ENCODE data around the gene DPH7. TPM values are rescaled to one million over a fixed set of nuclear protein-coding genes. Genes with fewer than 3 reads are reported as not detected.

The DPH7 gene
- total and polyA plus RNA-seq, 4 donors = 7.9 to 18.9 (median 12.3) TPM

DNA sequence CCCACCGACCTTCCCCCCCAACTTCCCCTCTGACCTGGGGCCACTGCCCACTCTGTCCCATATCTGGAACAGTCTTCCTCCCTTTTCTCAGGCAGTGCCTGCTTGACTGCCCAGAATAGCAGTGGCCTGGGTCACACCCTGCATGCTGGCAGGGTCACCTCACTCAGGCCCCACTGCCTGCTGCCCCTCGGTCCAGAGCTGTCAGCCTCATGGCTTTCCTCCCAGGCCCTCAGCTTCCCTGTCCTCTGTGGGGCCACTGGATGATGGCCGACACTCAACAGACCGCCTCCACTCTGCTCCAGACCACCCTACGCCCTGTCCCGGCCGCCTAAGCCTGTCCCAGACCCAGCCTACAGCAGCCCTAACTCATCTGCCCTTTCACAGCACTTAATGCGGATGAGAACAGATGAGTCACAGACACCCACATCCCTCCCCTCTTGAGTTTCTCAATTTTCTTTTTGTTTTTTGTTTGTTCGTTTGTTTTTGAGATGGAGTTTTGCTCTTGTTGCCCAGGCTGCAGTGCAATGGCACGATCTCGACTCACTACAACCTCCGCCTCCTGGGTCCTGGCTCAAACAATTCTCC is 34.5 kb downstream of the DPH7 start:
- DNase-seq (ENCODE audit: low spot score) = no peak
- Histone ChIP-seq H3K4me3 (ENCODE audit: low read depth in 1 of 3, low read length in 3 of 3) (no peak overlapping the region), H3K9me3 (ENCODE audit: control insufficient read depth in 4 of 4, low read length in 3 of 4) (no peaks in the 10 kb centered on the region), H3K27me3 (ENCODE audit: control insufficient read depth in 4 of 4, insufficient read depth in 4 of 4, low read length in 3 of 4) (no peaks in the 10 kb centered on the region), H3K36me3 (ENCODE audit: control insufficient read depth in 4 of 4, insufficient read depth in 3 of 4, low read depth in 1 of 4, low read length in 3 of 4) (peaks cover 0 to 25% (median 9%) of the 10 kb centered on the region in 4 donors), H3K27ac (ENCODE audit: low read depth in 1 of 2, low read length in 2 of 2) (no peak overlapping the region), H3K9ac (ENCODE audit: low read depth in 1 of 2, low read length in 2 of 2) (no peak overlapping the region), H3K4me1 (ENCODE audit: control insufficient read depth in 4 of 4, insufficient read depth in 4 of 4, low read length in 3 of 4) (peaks cover under 1 to 18% (median 7%) of the 10 kb centered on the region in 4 donors)
- 88% methylated on average over 12 of the region's 12 CpGs for WGBS
- TF ChIP-seq HNF4A (conservative IDR thresholded peaks at IDR 0.05) = no peak
- TF ChIP-seq TAF1 (conservative IDR thresholded peaks at IDR 0.05) = no peak
- TF ChIP-seq EGR1 (IDR thresholded peaks at IDR 0.05; ENCODE audit: low read depth in 2 of 2) = no peak

DNA sequence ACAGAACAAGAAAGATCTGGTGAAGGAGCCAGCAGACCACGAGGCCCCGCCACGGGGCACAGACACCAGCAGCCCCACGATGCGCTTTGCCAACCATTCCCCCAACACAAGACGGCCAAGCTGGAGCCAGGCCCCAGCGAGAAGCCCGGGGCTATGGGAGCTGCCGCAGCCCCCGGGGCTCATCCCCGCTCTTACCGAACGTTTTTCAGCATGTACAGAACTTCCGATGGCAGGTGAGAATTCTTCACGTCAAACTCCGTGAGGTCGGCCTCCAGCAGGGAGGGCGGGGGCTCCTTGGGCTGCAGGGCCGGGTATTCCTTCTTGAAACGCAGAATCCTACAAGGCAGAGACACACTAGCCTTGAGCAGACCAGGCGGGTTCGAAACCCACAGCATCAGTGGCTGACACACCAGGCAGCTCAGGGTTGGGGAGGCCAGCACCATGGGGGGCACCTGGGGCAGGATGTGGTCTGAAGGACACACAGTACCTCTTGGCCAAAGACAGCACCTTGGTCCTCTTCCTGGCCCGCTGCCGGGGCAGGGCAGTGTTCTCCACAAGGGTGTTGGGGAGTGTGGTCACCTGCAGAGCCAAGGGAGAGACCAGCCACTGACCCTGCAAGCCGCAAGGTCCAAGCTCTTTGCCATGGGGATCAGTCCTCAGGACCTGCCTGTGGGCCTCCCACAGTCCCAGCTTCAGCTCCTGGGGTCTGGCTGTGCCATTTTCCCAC is 35.3 kb downstream of the DPH7 start:
- peaks cover 0 to 11% (median 1%) of the 10 kb centered on the region in 4 donors for H3K4me1 ChIP-seq (ENCODE audit: control insufficient read depth in 4 of 4, insufficient read depth in 4 of 4, low read length in 3 of 4)
- WGBS = 97% methylated on average over 25 of the region's 25 CpGs
- DNase-seq (ENCODE audit: low spot score) = no peak
- no peaks in the 10 kb centered on the region for H3K27me3 ChIP-seq (ENCODE audit: control insufficient read depth in 4 of 4, insufficient read depth in 4 of 4, low read length in 3 of 4)
- no peak overlapping the region for H3K9ac ChIP-seq (ENCODE audit: low read depth in 1 of 2, low read length in 2 of 2)
- H3K9me3 ChIP-seq (ENCODE audit: control insufficient read depth in 4 of 4, low read length in 3 of 4) = no peaks in the 10 kb centered on the region
- no peak overlapping the region for H3K27ac ChIP-seq (ENCODE audit: low read depth in 1 of 2, low read length in 2 of 2)
- H3K36me3 ChIP-seq (ENCODE audit: control insufficient read depth in 4 of 4, insufficient read depth in 3 of 4, low read depth in 1 of 4, low read length in 3 of 4) = peaks cover 0 to 25% (median 9%) of the 10 kb centered on the region in 4 donors
- TF ChIP-seq HNF4G (IDR thresholded peaks at IDR 0.05) = no peak
- no peak for TF ChIP-seq GABPA (IDR thresholded peaks at IDR 0.05 in 1 of 2, conservative IDR thresholded peaks at IDR 0.05 in 1 of 2)
- TF ChIP-seq SP1 (IDR thresholded peaks at IDR 0.05) = no peak
- TF ChIP-seq RXRA (IDR thresholded peaks at IDR 0.05) = no peak
- no peak for TF ChIP-seq TAF1 (conservative IDR thresholded peaks at IDR 0.05)
- no peak for TF ChIP-seq JUND (IDR thresholded peaks at IDR 0.05)
- TF ChIP-seq, protein P1, sequence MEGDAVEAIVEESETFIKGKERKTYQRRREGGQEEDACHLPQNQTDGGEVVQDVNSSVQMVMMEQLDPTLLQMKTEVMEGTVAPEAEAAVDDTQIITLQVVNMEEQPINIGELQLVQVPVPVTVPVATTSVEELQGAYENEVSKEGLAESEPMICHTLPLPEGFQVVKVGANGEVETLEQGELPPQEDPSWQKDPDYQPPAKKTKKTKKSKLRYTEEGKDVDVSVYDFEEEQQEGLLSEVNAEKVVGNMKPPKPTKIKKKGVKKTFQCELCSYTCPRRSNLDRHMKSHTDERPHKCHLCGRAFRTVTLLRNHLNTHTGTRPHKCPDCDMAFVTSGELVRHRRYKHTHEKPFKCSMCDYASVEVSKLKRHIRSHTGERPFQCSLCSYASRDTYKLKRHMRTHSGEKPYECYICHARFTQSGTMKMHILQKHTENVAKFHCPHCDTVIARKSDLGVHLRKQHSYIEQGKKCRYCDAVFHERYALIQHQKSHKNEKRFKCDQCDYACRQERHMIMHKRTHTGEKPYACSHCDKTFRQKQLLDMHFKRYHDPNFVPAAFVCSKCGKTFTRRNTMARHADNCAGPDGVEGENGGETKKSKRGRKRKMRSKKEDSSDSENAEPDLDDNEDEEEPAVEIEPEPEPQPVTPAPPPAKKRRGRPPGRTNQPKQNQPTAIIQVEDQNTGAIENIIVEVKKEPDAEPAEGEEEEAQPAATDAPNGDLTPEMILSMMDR (IDR thresholded peaks at IDR 0.05; ENCODE audit: low read depth, low read length, missing input control) = no peak
- no peak for TF ChIP-seq REST (IDR thresholded peaks at IDR 0.05)
- TF ChIP-seq YY1 (IDR thresholded peaks at IDR 0.05) = no peak
- TF ChIP-seq RAD21 (IDR thresholded peaks at IDR 0.05) = no peak
- TF ChIP-seq FOXA1 (IDR thresholded peaks at IDR 0.05) = no peak
- no peak for TF ChIP-seq EGR1 (IDR thresholded peaks at IDR 0.05; ENCODE audit: low read depth in 2 of 2)
- TF ChIP-seq HNF4A (conservative IDR thresholded peaks at IDR 0.05) = no peak
- TF ChIP-seq ZBTB33 (IDR thresholded peaks at IDR 0.05) = no peak
- H3K4me3 ChIP-seq (ENCODE audit: low read depth in 1 of 3, low read length in 3 of 3) = no peak overlapping the region

All from liver (tissue), 9 donors.